HG02973 (cell line): ENCODE data around the gene TMEM72.

ENCODE experiments used
- ATAC-seq: cut with Tn5 transposase; IDR thresholded peaks from one replicate; pipeline ENCODE4 v1.9.1; 2021; ENCODE audit warnings: moderate library complexity; ENCODE audit not compliant: unreplicated experiment

TMEM72 gene

DNA sequence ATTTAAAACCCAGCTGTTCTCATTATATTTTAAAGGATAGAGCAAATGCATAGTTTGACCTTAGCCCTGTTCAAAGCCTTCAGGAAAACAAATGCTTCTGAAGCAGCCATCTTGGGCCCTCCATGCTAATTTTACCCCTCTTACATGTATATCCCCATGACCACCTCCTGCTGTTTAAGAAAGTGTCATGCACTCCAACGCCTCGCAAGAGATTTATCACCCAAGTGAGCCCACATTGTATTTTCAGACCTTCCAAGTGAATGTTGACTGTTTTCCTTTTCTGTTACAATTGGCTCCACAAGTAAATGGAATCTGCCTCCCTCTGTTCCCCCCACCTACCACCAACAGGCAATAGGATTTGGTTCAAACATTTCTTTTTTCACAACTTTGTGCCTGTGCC, 5.3 kb downstream of the TMEM72 start:
- no peak for ATAC-seq

- ATAC-seq = no peak
These were observed 6.7 kb downstream of the TMEM72 start for GRCh38 chr10:44917848-44918247.

DNA sequence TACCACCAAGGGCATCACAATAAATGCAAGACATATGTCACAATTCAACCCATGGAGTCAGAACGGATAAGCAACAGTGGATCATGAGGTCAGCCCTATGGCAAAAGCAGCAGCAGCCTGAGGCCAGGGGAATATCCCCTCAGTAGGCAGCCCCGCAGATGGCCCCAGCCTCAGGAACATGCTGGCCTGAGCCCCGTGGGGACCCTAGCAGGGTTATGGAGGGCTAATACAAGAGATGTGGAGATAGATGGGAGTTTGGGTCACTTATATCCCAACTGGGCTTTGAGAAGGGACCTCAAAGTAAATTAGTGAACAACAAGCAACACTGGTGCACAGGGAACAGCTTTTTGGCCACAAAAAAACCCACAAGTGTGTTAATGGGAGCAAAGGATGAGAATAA, 9.1 kb downstream of the TMEM72 start:
- no peak for ATAC-seq

- ATAC-seq = no peak
These were observed 9.9 kb downstream of the TMEM72 start for GRCh38 chr10:44921061-44921460.

- no peak for ATAC-seq
These were observed 10.4 kb downstream of the TMEM72 start for GRCh38 chr10:44921506-44921905.

- ATAC-seq = no peak
These were observed 10.9 kb downstream of the TMEM72 start for GRCh38 chr10:44922021-44922420.

DNA sequence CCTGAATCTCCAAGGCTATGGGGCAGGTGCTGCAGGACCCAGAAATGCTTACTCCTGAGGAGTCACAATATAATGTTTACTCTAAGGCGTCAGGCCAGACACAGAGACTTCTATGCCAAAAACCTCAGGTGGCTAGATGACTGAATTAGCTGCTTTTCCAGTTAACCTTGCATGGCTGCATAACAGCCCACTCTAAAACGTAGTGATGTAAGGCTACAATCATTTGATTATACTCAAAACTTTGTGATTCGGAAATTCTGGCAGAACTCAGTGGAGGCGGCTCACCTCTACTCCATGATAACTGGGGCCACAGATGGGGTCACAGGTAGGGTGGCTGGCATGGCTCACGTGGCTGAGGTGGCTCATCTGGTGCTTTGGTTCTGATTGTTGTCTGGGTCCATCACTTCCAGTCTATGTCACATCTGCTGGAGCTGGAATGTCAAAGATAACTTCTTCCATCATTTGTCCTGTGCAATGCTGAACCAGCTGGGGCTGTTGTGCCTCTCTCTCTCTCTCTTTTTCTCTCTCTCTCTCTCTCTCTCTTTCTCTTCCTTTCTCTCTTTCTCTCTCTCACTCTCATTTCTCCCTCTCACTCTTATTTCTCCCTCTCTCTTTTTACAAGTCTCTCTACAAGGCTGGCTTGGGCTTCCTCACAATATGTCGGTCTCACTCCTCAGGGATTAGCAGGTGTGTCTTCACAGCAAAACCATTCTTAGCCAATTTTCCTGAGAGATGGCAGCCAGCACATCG, 11.8 kb downstream of the TMEM72 start:
- ATAC-seq = no peak

GRCh38 chr10:44923611-44924010, 12.5 kb downstream of the TMEM72 start:
- ATAC-seq = no peak

DNA sequence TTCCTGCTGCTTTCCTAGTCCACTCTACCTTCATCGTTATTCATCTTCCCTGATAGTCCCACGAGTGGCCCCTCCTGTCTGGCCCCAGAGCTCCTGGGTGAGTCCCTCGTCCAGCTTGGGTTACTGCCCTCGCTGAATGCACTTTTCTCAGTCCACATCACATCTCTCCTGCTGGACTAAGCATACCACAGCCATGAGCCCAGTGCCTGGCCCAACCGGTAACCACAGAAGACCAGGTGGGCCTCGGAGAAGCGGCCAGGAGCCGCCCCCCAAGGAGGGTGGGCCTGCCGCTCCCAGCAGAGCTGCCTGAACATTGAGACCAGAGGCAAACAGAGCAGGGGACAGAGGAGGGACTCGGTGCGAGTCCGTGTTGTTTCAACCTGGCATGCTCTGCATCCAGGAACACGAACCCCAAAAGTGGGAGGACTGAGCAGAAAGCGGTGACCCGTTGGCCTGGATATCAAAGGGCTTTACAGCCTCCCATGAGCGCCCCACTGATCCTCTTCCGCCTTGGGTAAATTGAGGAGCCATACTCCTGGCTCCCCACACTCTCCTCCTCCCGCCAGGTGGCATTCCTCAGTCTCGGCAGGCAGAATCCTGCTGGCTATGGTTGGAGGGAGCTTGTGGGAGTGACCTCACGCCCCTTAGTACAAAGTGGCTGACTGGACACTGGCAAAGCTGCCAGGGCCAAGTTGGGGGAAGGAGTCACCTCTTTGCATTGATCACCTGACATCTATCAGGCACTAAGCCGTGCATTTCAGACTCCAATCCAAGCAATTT, 13.3 kb downstream of the TMEM72 start:
- no peak for ATAC-seq

- ATAC-seq = no peak
These were observed 14.1 kb downstream of the TMEM72 start for GRCh38 chr10:44925224-44925623.

DNA sequence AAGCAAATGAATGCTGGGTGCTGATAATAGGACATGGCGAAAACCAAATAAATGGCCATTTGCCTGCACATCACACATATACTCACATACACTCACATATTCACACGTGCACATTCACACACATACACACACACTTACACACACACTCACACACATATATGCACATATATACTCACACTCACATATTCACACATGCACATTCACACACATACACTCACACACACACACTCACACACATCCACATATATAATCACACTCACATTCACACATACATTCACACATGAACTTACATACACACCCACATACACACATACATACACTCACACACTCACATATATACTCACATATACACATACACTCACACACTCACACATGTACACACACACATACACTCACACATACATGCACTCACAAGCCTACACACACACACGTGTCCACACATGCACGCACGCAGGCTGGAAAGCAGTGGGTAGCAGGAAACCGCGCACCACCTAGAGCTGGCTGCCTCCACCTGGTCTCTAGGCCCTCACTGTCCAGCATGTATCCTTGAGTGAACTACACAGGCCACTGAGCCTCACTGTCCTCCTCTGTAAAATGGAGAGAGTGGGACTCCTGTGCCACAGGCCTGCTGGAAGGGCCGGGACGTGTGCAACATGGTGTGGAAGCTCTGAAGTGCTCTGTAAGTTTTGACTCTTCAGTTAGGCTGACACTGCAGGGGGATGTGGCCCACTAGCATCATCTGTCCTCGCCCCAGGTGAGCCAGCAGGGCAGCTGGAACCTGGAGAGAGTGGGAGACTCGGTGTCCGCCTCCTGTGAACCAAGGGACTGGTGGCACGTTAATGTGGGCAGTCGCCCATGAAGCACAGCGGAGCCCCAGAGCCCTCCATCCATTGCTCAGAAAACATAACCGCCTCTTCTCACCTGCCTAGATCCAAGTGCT, 14.9 kb downstream of the TMEM72 start:
- no peak for ATAC-seq

DNA sequence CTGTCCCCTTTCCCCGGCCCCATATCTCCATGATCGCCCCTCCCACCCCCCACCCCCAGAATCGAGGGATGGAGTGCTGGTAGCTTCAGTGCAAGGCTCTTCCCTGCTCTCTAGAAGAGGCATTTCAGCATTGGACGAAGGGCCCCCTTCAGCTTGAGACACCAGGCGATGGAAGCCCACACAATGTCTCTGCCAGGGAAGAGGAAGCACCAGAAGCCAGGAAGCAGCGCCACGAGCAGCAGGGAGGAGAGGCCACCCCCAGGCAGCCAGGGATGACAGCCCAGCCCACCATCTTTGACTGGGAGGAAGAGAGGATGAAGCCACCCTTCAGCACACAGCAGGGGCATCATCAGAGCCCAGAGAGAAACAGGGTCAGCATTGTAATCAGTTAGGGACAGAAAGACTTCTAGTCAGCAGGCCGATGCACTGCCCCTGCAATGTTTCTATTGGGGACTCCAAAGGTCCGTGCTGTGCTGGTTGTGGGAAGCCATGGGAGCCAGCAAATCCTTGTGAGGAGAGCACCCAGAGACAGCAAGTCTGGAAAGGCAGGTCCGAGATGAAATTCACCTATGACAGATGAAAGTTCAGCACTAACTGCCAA, 15.7 kb downstream of the TMEM72 start:
- ATAC-seq = no peak

GRCh38 chr10:44927352-44927751, 16.2 kb downstream of the TMEM72 start:
- ATAC-seq = no peak

GRCh38 chr10:44928462-44928861, 17.3 kb downstream of the TMEM72 start:
- ATAC-seq = no peak

- ATAC-seq = no peak
These were observed 18.5 kb downstream of the TMEM72 start for GRCh38 chr10:44929356-44930255.

DNA sequence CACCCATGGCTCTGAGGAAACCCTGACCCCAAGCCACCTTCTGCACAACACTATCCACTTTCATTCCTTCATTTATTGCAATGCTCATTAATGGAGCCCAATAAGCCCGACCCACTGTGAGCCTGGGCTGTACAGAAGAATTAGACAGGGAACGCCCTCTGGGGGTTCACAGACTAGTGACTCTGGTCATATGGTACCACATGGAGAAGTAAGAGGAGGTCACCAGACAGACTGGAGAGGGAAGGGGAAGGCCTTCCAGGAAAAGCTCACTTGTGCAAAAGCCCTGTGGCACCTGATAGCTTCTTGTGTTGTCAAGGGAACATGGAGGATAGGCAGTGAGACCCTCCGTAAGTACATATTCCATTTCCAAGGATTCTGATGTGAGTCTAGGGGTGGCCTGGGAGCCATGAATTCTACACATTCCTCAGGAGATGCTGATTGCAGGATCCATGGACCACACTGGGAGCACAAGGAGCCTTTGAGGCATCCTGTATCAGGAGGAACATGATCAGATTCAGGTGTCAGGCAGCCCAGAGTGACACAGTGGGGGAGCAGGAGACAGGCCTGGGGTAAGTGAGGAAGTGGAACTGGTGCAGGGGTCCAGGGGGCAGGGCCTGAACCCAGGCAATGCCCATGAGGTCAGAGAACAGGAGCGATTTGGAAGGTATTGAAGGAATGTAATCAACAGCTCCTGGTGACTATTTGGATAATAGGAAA, 19.9 kb downstream of the TMEM72 start:
- ATAC-seq = no peak

GRCh38 chr10:44931621-44932516, 20.7 kb downstream of the TMEM72 start:
- ATAC-seq = no peak
